ENCODE data around the gene VPS39. TPM values are rescaled to one million over a fixed set of nuclear protein-coding genes. Genes with fewer than 3 reads are reported as not detected.

The VPS39 gene
- total RNA-seq, 1 donor from 2014 or later = 49.3 TPM

DNA sequence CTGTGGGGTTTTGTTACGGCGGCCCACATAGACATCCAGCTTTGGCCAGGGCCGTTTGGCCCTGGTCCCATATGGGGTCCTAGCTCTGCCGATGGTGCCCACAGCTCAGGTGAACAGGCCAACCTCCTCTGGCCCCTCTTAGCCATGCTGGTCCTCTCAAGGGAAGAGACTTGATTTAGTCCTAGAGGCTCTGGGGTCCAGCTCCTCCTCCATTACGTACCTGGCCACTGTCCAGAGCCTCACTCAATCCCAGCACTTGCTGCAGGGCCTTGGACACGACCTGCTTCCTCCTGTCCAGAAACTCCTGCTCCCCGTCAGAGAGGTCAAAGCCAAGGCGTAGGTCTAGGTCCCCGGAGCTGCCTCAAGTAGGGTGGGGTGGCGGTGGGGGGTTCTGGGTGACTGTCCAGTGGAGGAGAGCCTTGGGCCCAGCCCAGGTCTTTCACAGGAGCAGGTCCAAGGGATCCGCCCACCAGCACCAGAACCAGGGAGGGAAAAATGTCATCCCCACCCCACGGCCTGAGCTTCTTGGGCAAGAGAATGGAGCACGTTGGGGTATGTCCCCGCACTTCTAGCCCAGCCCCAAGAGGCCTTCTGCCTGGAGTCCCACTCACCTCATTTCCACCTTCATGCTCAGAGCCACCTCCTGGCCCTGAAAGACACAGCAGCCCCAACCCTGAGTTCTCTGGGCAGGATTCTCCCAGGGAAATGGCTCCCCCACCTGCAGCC lies 58.4 kb downstream of the VPS39 start:
- peak; percentile 74 for DNase-seq (ENCODE audit: low spot score)
- intact Hi-C loops (cut with DNase I) = no loop called here

DNA sequence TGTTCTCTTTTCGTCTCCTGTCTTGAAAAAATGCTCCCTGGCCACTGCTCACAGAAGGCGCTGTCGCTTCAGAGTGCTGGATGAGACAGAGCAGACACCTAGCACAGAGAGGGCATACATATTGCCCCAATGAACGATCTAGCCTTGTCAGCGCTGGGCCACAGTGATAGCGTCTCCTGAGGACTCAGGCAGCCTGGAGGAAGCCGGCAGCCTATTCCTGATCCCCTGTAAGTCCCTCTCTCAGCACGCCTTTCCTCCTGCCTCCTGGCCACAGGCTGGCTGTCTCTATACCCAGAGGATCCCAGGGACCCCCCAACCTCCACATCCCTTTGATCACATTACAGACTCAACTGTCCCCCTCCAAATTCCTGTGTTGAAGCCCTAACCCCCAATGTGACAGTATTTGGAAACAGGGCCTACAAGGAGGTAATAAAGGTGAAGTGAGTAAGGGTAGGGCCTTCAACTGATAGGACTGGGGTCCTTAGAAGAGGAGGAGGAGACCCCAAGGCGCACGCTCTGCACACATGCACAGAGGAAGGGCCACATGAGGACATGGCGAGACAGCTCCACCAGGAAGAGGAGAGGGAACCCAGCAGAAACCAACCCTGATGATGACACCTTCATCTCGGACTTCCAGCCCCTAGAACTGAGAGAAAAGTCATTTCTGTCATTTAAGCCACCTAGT lies 59.2 kb downstream of the VPS39 start:
- intact Hi-C loops (cut with DNase I) = no loop called here
- peak; percentile 68 for DNase-seq (ENCODE audit: low spot score)

DNA sequence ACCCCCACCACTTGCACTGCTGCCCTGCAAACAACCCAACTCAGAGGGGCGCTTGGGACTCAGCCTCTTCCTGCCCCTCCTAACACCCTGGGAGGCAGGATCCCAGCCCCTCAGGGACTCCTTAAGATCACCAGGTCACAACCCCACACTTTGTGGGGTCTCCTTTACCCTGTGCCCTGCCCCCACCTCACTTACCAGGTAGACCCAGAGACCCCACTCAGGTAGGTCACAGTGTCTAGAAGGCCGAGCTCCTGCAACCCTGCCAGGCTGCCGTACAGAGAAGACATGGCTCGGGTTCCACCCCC lies 60.7 kb downstream of the VPS39 start:
- intact Hi-C loops (cut with DNase I) = no loop called here
- DNase-seq (ENCODE audit: low spot score) = peak; percentile 33

DNA sequence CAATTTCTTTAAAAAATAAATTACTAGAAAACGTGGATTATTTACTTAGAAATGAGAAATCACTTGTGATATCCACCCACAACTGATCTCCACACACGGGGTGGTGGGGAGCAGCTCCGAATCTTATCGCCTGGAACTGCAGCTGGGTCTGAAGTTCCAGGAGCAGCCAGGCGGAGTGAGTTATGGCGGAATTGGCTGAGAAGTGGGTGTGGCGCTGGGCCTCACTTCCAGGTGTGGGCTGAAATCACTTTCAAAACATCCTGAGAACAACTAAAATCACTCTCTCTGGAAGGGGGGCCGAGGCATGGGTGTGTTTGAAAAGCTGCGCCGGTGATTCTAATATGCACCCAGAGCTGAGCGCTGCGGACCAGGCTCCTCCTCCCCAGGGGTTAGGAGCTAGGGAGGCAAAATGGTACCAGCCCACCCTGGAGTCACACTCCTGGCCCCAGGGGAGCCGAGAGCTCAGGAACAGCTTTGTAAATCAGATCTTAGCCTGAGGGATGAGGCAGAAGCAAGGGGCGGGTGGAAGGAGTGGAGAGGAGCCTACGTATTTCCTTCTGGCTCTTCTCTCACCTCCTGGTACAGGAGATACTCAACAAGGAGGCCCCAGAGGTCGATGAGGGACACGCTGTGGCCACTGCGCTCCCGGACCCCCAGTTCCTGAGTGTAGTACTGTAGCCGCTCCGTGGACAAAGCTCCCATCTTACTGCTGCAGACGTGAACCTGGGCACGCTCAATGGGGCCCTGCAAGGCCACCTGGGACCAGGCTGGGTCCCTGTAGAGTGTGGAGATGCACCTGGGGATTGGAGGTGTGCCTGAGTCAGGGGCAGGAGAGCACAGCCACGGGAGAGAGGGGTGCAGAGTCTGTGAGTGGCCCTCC lies 61.3 kb downstream of the VPS39 start:
- peak; percentile 44 for DNase-seq (ENCODE audit: low spot score)
- intact Hi-C loops (cut with DNase I) = no loop called here

DNA sequence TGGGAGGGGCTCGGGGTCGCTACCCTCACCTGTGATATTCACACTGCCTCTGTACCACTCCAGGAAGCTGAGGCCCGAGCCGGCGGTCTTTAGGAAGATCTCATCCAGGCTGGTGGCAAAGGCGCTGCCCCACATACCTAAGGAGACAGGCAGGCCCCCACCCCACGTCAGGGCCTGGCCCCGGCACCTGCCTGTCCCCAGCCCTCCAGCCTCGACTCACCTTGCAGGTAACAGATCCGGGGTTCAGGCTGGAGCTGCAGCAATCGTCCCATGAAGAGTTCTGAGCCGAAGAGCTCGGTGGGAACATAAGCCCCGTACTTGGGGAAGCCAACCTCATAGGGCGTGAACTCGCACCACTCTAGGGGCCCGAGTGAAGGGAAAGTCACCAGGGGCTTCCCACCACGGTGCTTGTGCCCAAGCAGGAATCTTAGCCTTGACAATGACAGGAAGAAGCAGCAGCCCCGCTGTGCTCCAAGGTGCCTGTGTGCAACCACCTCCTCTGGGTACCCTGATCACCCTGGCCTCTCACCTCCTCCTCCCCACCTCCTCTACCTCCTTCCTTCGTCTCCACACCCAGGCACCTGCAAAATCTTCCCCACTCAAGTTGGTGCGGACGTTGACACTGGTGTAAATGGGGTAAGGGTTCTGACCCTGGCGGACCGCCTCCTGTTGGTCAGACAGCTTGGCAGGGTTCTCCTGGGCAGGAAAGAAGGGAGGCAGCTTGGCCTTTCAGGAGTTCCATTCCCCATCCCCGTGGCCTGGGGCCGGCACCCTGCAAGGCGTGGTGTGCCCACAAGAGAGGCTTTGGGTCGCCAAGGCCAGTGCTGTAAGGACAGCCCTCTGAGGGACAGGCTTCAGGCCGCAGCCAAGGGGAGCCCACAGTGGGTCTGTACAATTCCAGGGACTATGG lies 62.3 kb downstream of the VPS39 start:
- intact Hi-C loops (cut with DNase I) = no loop called here
- peak; percentile 70 for DNase-seq (ENCODE audit: low spot score)

DNA sequence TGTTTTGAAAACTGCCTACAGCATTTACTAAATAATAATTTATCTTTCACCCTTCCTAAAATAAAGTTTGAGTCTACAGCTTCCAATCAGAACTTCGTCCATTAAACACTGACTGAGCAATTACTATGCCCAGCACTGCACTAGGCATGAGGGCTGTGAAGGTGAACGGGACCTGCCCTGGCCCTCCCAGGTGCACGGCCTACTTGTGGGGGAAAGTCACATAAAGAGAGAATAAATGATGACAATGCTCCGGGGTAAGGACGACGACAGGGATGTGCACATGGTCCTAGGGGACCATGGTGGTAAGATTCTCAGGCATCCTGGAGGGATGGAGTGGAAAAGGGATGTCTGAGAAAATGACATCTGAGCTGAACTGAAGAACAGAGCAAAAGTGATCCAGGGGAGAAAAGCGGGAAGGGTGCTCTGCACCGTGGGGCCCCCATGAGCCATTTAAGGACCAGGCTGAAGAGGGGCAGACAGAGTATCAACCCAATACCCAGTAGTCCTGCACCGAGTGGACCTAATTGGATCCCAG lies 63.2 kb downstream of the VPS39 start:
- intact Hi-C loops (cut with DNase I) = no loop called here

DNA sequence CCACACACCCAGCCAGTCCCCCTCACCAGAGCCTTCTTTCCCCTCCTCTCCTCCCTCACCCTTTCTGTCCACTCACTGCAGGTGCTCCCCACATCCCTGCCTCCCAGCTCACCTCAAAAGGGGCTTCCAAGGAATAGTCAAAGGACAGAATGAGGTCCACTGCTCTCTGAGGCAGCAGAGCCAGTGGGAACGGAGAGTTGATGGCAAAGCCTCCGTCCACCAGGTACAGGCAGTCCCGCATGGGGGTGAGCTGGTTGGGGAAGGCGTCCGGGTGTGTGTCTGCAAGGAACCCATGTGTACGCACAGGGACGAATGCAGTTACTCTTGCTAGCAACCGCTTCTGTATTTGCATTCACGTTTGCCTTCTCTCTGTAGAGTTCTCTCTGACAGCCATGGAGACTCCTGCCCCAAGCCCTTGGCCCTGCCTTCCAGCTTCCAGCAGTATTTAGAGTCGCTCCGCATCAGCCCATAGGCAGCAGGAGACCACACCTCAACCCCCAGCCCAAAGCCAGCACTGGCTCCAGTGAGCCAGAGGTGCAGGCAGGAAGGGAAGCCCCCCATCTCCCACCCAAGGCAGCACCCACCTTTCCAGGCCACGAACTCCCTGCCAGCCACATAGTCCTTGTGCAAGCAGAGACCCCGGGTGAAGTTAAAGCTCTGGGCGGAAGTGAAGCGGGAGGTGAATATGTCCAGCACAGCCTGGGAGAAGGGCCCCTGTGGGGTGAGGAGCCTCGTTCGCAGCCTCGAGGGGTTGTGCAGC lies 64.1 kb downstream of the VPS39 start:
- intact Hi-C loops (cut with DNase I) = no loop called here
- DNase-seq (ENCODE audit: low spot score) = peak; percentile 70

More for the DNA sequence above, 63.2 kb downstream of the VPS39 start:
- DNase-seq (ENCODE audit: low spot score) = peak; percentile 49

DNA sequence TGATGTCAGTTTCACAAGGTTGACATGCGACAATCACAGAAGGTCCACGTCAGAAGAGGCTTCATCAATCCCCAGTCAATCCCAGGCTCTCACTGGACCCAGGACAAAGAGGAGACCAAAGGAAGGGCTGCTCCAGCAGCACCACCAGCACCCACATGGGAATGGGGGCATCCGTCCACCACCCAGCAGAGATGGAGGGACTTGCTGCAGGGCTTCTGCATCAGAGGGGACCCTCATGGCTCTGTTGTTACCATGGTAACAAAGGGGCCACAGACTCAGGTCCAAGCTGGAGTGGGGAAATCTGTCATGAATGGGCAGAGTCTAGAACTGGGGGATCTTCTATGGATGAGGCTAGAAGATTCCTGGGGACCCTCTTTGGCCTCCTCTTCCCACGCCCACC lies 64.7 kb downstream of the VPS39 start:
- intact Hi-C loops (cut with DNase I) = no loop called here
- peak; percentile 50 for DNase-seq (ENCODE audit: low spot score)

DNA sequence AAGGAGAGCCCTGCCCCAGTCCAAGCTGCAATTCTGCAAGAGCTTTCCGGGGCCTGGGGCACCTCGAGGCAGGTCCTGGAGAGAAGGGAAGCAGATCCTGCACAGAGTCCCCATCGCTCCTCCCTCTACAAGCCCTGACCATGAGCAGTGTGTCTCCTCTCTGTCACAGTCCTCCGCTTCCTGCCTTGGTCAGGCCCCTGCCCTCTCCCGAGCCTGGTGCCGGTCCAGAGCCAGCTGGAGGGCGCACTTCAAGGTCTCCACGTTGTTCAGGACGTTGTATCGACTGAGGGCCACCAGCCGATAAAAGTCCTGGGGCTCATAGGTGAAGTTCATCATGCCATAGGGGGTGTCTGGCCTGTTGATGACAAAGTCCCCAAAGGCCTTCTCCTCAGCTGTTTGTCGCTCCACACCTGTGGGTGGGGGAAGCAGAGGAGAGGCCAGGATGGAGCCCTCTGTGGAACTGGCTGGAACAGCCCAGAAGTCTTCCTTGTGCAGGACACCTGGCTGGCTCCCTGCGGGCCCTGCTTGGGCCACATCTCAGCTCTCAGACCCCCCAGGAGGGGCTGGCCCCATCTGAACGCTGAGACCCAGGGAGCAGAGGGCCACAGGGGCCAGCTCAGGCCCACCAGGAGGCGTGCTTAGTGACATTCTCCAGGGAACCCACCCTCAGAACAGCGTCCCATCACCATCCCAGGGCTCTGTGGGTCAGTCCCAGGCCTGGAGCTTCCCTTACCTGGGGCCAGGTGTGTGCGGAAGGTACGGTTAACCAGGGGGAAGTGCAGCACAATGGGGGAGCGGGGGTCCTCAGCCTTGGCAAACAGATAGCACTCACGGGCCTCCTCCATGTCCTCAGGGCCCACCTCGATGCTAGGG lies 66.1 kb downstream of the VPS39 start:
- peak; percentile 64 for DNase-seq (ENCODE audit: low spot score)
- intact Hi-C loops (cut with DNase I) = no loop called here

DNA sequence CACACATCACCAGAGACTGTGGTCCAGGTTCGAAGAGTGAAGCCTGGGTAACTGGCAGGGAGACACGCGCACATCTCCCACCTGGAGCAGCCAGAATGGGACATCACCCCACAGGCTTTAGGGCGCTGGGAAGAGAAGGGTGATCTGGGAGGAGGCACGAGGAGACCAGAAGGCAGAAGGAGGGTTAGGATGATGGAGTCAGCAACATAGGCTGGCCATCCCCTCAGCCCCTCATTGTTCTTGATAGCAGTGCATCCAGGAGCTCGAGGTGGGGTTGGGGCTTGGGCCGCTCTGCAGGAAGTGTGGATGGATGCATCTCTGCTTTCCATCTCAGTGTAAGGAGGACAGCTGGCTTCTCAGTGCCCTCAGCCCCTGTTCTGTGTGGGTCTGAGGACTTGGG lies 66.9 kb downstream of the VPS39 start:
- intact Hi-C loops (cut with DNase I) = no loop called here
- DNase-seq (ENCODE audit: low spot score) = peak; percentile 55

DNA sequence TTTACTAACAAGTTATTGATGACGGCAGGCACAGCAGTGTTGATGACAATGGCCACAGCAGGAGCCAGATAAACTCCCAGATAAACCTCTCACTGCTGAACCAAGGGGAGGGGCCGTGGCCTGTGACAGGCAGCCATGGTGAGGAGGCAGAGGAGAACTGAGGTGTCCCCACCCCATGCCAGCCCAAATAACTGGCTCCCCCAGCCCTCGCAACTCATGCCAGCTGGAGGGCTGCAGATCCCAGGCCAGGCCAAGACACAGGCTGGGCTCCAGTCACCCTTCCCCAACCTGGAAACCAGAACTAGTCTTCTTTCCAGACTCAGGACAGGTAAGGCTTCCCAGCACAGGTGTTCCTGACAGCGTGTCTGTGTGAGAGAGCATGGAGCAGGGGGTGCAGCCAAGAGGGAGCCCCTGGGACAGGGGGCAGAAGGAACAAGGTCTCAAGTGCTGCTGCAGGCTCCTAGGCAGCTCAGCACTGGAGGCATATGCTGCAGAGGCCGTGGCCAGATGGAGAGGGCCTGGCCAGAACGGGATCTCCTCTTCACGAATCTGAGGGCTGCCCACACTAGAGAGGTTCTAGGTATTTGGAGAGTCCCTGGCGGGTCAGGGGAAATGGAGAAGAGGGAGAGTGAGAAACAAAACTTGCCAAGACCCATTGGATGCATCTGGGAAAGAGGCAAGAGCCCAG lies 67.6 kb downstream of the VPS39 start:
- DNase-seq (ENCODE audit: low spot score) = peak; percentile 63
- intact Hi-C loops (cut with DNase I) = no loop called here

DNA sequence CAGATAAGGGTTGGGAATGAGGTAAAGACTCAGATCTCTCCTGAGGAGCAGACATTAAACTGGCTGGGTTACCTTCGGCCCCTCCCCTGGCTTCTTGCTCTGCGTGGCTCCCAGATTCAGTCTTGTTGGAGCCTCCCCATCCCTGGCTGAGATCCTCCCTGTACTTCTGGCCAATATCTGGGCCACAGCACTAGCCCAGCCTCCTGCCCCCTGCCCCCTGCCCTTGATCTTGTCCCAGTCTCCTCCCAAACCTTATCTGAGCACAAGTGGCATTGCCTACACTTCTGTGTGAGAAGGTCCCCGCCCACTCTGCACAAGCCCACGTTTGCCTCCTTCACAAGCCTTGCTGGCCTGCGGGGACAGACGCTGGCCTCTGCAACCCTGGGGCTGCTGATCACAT lies 68.5 kb downstream of the VPS39 start:
- intact Hi-C loops (cut with DNase I) = loop anchor here (5.0 to 10.0 kb wide), 3 partner anchors 57 to 155 kb away; no protein-coding TSS in a partner anchor
- peak; percentile 49 for DNase-seq (ENCODE audit: low spot score)

DNA sequence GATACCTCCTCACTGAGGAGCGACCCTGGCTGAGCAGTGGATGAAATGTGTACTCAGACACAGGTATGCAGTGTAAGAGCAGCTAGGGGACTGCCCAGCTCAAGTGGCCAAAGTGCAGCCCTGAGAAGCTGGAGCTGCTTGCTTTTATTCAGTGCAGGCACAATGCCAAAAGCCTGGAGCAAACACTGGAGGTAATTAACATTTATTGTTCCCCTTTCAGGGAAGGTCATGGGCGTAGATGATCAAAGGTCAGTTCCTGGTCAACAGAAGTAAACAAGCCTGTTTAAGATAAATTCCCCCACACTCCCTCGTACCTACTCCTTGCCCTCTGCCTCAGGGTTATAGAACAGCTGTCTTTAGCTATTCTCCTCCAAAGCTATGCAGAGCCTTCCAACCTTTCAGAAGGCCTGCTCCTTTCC lies 69.1 kb downstream of the VPS39 start:
- intact Hi-C loops (cut with DNase I) = loop anchor here (5.0 to 10.0 kb wide), 3 partner anchors 57 to 154 kb away; no protein-coding TSS in a partner anchor
- peak; percentile 31 for DNase-seq (ENCODE audit: low spot score)

DNA sequence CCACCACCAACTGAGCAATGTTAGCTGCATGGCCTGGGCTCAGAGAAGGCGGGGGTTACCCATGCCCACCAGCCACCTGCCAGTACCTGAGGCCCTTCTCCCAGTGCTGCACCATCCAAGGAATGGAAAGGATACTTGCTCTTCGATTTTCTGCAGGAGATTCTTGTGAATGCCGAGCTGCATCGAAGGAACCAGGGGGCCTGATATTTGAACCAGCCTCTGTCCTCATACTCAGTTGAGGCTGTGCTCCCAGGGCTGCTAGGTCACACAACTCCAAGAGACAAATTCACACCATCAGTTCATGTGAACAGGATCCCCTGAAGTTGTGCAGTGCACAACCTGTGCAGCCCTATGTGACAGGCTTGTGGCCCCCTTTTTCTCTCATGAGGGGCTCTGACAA lies 69.7 kb downstream of the VPS39 start:
- DNase-seq (ENCODE audit: low spot score) = peak; percentile 72
- intact Hi-C loops (cut with DNase I) = loop anchor here (5.0 to 10.0 kb wide), 3 partner anchors 56 to 154 kb away; no protein-coding TSS in a partner anchor

DNA sequence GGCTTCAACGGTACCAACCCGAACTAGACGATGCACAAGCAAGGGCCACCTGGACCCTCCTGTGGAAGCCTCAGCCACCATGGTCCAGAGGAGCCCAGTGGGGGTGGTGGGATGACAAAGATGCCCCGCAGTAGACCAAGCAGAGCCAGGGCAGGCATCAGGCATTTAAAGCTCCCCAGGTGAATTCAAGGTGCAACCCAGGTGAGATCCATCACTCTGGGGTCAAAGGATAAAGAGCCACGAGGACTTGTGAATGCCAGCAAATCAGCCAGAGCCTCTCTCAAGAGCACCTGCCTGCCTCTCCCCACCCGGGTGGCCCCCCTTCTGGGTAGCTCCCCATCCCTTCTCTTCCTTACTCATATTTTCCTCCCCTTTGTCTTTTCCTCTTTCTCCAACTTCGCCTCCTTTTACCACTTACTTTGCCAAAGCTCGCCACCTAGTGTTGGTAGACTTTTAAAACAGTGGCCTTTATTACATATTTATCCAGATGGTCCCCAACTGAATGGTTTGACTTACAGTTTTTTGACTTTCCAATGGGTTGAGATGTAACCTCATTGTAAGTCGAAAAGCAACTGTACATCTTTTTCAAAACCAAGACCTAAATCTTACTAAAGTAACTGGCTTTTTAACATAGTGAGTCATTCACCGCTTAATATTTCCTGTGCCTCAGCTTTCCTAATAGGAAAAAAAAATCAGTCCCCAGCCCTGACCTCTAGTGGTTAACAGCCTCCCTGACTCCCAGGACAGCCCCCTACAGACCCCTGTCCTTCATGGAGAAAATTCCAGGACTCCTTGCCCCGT lies 70.4 kb downstream of the VPS39 start:
- intact Hi-C loops (cut with DNase I) = loop anchor here (5.0 to 10.0 kb wide), 3 partner anchors 55 to 153 kb away; no protein-coding TSS in a partner anchor
- DNase-seq (ENCODE audit: low spot score) = peak; percentile 38

DNA sequence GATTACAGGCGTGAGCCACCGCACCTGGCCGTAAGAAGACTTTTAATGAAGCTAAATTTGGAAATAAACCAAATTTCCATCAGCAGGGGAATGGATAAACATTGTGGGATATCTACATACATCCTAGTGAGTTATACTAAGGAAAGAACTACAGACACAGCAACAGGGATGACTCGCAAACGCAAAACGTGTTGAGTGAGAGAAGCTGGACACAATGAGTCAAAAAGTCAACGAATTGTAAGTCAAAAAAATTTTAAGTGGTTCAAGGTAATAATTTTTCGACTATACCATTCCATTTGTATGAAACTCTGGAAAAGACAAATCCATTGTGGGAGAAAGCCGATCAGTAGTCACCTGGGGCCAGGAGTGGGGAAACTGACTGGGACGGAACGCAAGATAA lies 71.6 kb downstream of the VPS39 start:
- DNase-seq (ENCODE audit: low spot score) = no peak
- intact Hi-C loops (cut with DNase I) = loop anchor here (5.0 to 10.0 kb wide), 3 partner anchors 54 to 152 kb away; no protein-coding TSS in a partner anchor

Data from cardiac septum (tissue), 1 donor.